HG02571 (cell line): Measurements from ENCODE around the gene DBF4B.
"Not testable (repeated sequence)": the region's sequence is repeated elsewhere in the genome, so short reads cannot be mapped to it uniquely, and the experiment has no call there.

Source experiments
- ATAC-seq: cut with Tn5 transposase; IDR thresholded peaks from one replicate; pipeline ENCODE4 v1.9.1; 2021; ENCODE audit warnings: mild to moderate bottlenecking, moderate library complexity; ENCODE audit not compliant: unreplicated experiment

DBF4B gene

GRCh38 chr17:44708401-44709263 lies at the start of gene DBF4B:
TSS of gene DBF4B (plus strand) at chr17:44708665. CDS start at chr17:44708821, 156 bp downstream.
- no peak for ATAC-seq

- no peak for ATAC-seq
These were observed 46.6 kb upstream of the DBF4B start for GRCh38 chr17:44661835-44662234.

GRCh38 chr17:44663095-44663494 lies 45.4 kb upstream of the DBF4B start:
- no peak for ATAC-seq

GRCh38 chr17:44664867-44665266 lies 43.6 kb upstream of the DBF4B start:
- ATAC-seq = no peak

- ATAC-seq = no peak
These were observed 42.5 kb upstream of the DBF4B start for GRCh38 chr17:44666006-44666405.

GRCh38 chr17:44672479-44673093 lies 35.9 kb upstream of the DBF4B start:
- no peak for ATAC-seq

GRCh38 chr17:44673893-44674292 lies 34.6 kb upstream of the DBF4B start:
- ATAC-seq = no peak

GRCh38 chr17:44677136-44677535 lies 31.3 kb upstream of the DBF4B start:
- ATAC-seq = no peak

GRCh38 chr17:44683303-44683702 lies 25.2 kb upstream of the DBF4B start:
- ATAC-seq = not testable (repeated sequence)

GRCh38 chr17:44687756-44688155 lies 20.7 kb upstream of the DBF4B start:
- no peak for ATAC-seq

GRCh38 chr17:44688200-44688599 lies 20.3 kb upstream of the DBF4B start:
- no peak for ATAC-seq

- no peak for ATAC-seq
These were observed 19.6 kb upstream of the DBF4B start for GRCh38 chr17:44688675-44689476.

- peak; percentile 75 for ATAC-seq
These were observed 18.8 kb upstream of the DBF4B start, which contains the start of gene CCDC43 for GRCh38 chr17:44689477-44690217. TSS of gene CCDC43 (minus strand) at chr17:44689776. CDS start at chr17:44689753, 23 bp downstream.

- ATAC-seq = not testable (repeated sequence)
These were observed 17.6 kb upstream of the DBF4B start for GRCh38 chr17:44690746-44691306.

- no peak for ATAC-seq
These were observed 14.9 kb upstream of the DBF4B start for GRCh38 chr17:44693609-44694008.

GRCh38 chr17:44700288-44700687 lies 8.2 kb upstream of the DBF4B start:
- not testable (repeated sequence) for ATAC-seq

GRCh38 chr17:44707755-44708400 lies 587 bp upstream of the DBF4B start:
- ATAC-seq = no peak

- no peak for ATAC-seq
These were observed 11.0 kb downstream of the DBF4B start for GRCh38 chr17:44719444-44719843.

GRCh38 chr17:44722254-44722653 lies 13.8 kb downstream of the DBF4B start:
- ATAC-seq = no peak

- not testable (repeated sequence) for ATAC-seq
These were observed 17.7 kb downstream of the DBF4B start for GRCh38 chr17:44726121-44726520.
